ENCODE results near the gene KIAA1217.

KIAA1217 gene

GRCh38 chr10:24449321-24449740, 240.4 kb downstream of the KIAA1217 start:
- no peak for DNase-seq

GRCh38 chr10:24449769-24450310, 240.9 kb downstream of the KIAA1217 start:
- DNase-seq, result no peak

- no peak for DNase-seq
Observed at GRCh38 chr10:24451325-24451820, 242.4 kb downstream of the KIAA1217 start.

DNA sequence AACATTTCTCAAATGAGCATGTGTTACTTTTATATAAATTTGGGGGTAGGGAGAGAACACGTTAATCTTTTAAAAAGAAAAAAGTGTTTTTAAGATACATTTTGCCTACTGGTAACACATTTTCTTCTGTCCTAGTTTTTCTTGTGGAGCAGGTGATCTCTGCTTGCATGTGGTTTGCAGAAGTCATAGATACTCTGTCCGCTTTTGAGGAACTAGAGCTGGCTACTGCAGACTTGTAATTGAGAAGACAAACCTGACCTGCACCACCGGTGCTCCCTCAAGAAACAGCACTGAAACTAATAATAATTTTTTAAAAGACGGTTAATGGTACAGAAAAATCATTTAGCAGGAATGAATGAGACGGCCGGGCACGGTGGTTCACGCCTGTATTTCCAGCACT, 243.1 kb downstream of the KIAA1217 start:
- DNase-seq, result no peak

DNA sequence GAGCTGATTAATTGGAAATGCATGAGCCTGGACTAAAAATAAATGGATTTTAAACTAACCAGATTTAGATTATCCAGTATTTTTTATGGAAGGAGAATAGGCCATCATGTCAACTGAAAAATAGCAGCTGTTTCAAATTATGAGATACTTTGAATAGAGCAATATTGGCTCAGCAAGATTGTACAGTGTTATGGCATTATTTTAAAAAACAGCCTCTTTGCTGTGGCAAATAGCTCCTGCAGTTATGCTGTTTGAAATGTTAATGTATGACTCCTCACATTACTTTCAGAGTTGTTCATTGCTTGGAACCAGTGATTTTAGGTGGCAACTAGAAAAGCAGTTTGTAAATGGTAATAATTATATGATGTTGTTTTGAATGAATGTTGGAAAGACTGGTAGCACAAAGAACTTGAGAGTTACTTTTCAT, 244.5 kb downstream of the KIAA1217 start:
- no peak for DNase-seq

DNA sequence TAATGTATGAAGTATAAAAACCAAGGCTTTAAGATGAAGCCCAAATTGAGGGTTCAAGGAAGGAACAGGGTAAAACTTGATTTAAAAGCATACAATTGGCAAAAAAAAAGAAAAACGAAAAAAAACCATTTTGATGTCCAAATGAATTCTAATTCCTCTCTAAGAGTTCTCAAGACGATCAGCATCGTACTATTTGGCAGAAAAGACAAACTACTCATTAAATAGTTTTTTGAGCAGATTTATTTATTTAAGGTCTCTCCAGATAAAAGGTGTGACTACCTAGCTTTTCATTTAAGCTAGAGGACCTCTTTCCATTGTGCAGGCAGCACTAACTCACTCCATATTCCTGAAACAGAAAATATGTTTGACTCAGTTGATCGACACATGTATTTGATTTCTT, 245.0 kb downstream of the KIAA1217 start:
- no peak for DNase-seq

GRCh38 chr10:24455447-24455846, 246.5 kb downstream of the KIAA1217 start:
- DNase-seq, result no peak

DNA sequence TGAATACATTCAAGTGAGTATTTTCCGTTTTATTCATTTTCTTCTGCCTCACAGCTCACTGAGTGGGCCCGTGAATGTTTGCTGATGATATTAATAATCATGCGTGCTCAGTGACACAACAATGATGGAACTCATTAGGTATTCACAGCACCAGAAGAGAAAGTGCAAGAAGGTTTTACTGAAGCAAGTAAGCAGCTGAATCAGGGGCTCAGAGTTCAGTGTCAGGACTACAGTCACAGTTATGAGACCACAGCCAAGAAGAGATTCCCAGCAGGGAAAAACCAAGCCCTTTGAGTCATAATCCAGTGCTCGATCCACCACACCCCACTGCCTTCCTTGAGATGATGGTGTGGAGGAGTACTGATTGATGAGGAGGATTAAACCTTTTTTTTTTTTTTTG, 247.4 kb downstream of the KIAA1217 start:
- DNase-seq, result no peak

DNA sequence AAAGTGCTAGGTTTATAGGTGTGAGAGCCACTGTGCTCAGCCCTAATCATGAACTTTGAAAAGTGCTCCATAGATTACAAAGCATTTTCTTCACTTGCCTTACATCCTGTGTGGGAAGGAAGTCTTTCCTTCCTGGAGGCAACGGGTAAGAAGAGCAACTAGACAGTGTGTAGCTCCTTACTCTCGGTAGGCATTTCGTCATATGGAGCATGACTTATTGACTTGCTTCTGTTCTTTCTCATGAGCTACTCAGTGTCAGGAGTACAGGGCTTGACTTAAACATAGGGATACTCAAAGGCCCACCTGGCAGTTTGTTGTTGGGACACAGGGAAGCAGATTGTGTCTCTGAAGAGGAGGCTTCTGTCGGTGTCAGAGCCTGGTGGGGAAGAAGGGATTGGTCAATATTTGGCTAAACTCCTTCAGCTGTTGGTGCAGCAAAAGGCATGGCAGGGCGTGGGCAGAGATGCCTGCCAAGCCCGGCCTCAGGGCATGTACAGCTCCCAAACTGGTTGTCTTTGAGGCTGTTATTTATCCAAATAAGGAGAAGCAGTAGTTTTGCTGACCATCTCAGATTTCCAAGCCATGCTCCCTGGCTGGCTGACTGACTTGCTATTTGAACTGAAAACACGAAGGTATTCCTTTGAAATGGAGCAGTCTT, 248.9 kb downstream of the KIAA1217 start:
- no peak for DNase-seq

- no peak for DNase-seq
Observed at GRCh38 chr10:24459836-24460235, 250.9 kb downstream of the KIAA1217 start.

- DNase-seq, result no peak
Observed at GRCh38 chr10:24462291-24462813, 253.4 kb downstream of the KIAA1217 start.

DNA sequence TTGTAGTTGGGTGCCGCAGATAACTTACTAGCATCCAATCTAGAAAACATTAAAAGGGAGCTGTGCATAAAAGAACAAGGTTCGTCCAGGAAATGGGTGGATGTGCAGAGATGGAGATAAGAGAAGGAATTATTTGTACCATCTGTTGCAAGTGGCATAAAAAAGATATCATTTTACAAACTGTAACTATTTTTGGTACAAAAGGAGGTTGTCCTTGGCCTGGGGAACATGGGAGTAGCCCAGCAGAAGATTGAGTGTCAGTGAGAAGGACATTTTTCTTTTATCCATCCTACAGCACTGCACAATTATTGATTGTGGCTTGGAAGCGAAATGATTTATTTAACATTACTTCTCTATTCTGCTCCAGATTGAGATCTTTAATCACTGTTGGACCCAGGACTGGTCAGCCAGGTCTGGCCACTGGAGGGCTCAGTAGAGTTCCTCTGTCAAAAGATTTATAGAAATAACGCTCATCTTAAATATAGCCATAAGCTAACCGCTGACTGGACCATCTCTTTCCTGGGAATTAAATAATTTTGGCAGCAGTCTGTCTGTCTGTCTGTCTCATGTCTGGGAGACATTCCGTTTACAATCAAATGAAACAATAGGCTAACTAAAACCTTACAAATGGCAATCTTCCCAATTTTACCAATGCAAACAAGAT, 254.1 kb downstream of the KIAA1217 start:
- no peak for DNase-seq

DNA sequence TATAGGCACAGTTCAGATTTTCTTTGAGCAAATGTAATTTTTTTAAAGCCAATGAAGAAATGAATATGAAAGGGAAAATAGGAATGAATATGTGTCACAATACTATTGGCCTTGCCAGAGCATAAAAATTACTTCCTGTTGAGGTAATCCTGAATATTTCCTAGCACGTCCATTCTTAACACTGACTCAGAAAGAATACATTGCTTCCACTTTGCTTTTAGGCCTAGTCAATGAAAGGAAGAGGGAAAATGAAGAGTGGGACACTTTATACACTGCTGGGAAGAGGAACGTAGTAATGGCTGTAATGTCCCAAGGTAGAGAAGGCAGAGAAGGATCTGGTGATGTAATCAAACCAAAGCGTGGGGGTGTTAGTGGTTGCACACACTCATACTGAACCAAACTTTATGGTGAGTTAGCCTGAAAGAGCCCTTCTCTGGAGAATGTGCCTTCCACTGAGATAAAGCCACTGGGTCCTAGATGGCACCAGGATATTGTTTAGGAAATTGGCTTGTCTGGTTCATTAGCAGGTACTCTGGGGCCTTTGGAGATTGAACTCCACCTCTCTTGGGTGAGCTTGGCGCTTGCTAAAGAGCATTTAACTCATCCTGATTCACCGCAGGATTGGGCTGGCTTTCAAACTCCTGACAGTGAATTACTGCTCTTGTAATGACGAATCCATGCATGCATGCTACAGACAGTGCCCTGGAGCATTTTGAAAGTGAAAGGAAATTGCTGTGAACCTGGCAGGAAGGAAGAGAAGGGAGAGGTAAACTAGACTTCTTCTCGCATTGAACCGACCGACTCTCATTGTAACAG, 254.9 kb downstream of the KIAA1217 start:
- DNase-seq, result peak; percentile 43

DNA sequence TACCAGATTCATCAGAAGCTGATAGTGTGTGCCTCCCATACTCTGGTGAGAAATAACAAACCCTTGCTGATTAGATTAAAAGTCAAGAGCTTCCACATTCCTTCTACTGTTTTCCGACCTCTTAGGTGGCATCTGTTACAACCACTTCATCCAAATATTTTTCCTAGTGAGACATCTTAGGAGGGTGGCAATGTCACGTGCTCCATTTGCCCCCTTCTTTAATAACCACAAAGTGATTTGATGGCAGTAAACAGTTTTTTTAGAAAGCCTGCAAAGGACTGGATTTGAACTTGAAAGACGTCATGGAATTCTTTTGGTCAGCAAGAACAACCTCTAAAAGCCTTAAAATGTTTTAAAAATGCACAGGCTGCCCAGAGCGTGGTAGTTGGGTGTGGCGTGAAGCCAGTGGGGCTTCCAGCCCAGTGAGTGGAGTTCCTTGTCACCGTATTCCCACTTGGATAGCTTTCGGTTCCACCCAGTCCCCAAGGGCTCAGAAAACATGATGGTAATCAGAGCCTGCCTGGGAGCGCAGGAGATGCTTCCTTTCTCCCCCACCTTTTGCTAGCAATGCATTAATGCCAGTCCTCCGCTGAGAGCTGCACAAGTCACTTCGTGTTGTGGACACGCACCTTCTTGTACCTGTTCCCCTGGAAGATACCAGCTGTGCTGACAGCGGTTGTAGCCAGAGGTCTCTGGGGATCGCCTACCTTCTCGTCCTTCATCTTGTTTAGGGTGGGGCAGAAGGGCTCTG, 256.4 kb downstream of the KIAA1217 start:
- DNase-seq, result no peak

GRCh38 chr10:24465891-24466818, 257.2 kb downstream of the KIAA1217 start:
- peak; percentile 68 for DNase-seq

DNA sequence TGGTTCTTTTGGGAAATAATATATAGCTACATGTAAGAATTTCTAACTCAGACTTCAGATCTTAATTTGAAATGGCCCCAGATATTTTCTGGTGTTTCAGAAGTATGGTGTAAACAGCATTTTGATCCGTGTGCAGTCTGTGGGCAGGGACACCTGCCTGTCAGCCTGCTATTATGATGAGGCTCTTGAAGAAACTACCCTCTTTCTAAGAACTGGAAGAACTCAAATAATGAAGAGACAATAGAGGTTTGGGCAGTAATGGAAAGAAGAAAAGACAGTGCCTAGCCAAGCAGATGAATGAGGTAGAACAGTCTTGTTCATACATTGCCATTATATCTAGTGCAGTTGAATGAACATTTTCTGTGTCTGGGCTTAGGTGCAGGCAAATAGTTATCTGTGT, 258.2 kb downstream of the KIAA1217 start:
- no peak for DNase-seq

GRCh38 chr10:24467605-24468004, 258.7 kb downstream of the KIAA1217 start:
- no peak for DNase-seq

DNA sequence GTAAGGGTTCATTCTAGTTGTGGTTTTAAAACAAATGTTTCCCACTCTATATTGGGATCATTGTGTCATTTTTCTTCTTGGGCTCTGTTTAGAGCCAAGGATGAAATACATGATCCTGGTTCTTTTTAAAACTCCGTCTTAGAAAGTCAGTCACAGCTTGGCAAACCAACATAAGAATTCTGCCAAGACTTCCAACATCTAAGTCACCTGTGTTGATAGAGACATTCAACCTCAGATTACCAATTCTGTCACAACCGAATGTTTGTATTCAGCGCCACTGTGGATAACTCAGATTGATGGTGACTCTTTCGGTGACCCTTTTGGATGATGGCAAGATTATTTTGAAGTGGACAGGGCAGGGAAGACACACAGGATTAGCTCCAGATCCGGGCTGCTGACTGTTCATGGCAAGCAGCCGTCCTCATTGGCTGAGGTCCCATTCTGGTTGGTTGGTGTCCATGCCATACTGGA, 259.4 kb downstream of the KIAA1217 start:
- no peak for DNase-seq

DNA sequence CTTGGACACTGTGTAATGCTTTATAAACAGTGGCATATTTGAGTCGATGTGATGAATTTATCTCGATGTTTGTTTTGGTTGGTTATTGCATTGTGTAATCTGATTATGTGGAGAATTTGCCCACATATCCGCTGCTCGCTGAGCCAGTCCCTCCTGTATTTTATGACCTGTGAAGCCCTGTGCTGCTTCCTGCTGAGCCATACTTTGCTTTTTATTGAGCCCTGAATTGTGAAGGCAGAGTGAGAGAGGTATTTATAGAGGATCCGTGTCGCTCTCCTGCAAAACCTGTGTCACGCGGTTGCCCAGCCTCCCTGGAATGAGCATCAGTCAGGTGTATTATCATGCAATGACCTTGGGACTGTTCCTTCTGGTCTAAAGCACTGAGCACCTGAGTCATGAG, 261.1 kb downstream of the KIAA1217 start:
- no peak for DNase-seq

- no peak for DNase-seq
Observed at GRCh38 chr10:24475598-24475997, 266.7 kb downstream of the KIAA1217 start.
